Measurements from ENCODE around the gene GATA3.

Gene GATA3

GRCh38 chr10:8037941-8038894 is 16.3 kb upstream of the GATA3 start:
- no peak for DNase-seq (ENCODE audit: low spot score)

GRCh38 chr10:8039321-8039881 is 15.1 kb upstream of the GATA3 start:
- no peak for DNase-seq (ENCODE audit: low spot score)

- DNase-seq (ENCODE audit: low spot score), result no peak
Observed at GRCh38 chr10:8040651-8041050, 13.8 kb upstream of the GATA3 start.

GRCh38 chr10:8041284-8041991 is 13.1 kb upstream of the GATA3 start:
- DNase-seq (ENCODE audit: low spot score), result no peak

- DNase-seq (ENCODE audit: low spot score), result no peak
Observed at GRCh38 chr10:8041992-8042720, 12.3 kb upstream of the GATA3 start.

GRCh38 chr10:8042721-8043568 is 11.5 kb upstream of the GATA3 start:
- no peak for DNase-seq (ENCODE audit: low spot score)

GRCh38 chr10:8043569-8044306 is 10.8 kb upstream of the GATA3 start:
- no peak for DNase-seq (ENCODE audit: low spot score)

GRCh38 chr10:8044331-8044907 is 10.1 kb upstream of the GATA3 start:
- no peak for DNase-seq (ENCODE audit: low spot score)

- DNase-seq (ENCODE audit: low spot score), result no peak
Observed at GRCh38 chr10:8044908-8045725, 9.4 kb upstream of the GATA3 start.

GRCh38 chr10:8045726-8046494 is 8.6 kb upstream of the GATA3 start:
- DNase-seq (ENCODE audit: low spot score), result no peak

- DNase-seq (ENCODE audit: low spot score), result no peak
Observed at GRCh38 chr10:8047452-8048280, 6.8 kb upstream of the GATA3 start.

GRCh38 chr10:8048281-8049008 is 6.0 kb upstream of the GATA3 start:
- no peak for DNase-seq (ENCODE audit: low spot score)

GRCh38 chr10:8049045-8049864 is 5.2 kb upstream of the GATA3 start:
- no peak for DNase-seq (ENCODE audit: low spot score)

- no peak for DNase-seq (ENCODE audit: low spot score)
Observed at GRCh38 chr10:8049865-8050555, 4.5 kb upstream of the GATA3 start.

GRCh38 chr10:8050556-8051108 is 3.9 kb upstream of the GATA3 start:
- no peak for DNase-seq (ENCODE audit: low spot score)

All from COLO829 (cell line).